Stimulated activated CD8-positive, alpha-beta memory T cell treated with anti-CD3 and anti-CD28 coated beads, Interleukin-12 subunit alpha, Interleukin-12 subunit beta, amount 100 ng/mL, for 1 hour (primary cell): ENCODE data around the gene TSPAN13.
"Not testable (repeated sequence)": the region's sequence is repeated elsewhere in the genome, so short reads cannot be mapped to it uniquely, and the experiment has no call there.

Experiments used
- DNase-seq: peaks from one replicate; pipeline ENCODE4 v3.0.0-alpha.2; 2020; ENCODE audit warnings: low read depth

TSPAN13 gene

DNA sequence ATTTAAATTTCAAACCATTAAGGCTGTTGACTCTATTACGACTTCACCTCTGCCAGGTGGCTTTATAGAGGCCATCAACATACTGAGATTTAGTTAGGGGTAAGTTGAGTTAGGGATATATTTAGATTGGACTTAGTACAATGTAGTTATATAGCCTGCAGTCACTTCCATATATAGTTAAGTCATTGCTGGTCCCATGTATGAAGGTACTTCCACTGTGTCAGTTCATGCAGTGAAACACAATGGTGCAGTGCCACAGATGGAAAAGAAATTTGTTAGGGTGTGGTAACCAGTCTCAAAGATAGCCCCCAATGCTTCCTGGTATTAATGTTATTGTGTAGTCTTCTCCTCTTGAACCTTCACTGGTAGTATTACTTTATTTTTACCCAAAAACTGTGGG, 12.6 kb upstream of the TSPAN13 start:
- no peak for DNase-seq

DNA sequence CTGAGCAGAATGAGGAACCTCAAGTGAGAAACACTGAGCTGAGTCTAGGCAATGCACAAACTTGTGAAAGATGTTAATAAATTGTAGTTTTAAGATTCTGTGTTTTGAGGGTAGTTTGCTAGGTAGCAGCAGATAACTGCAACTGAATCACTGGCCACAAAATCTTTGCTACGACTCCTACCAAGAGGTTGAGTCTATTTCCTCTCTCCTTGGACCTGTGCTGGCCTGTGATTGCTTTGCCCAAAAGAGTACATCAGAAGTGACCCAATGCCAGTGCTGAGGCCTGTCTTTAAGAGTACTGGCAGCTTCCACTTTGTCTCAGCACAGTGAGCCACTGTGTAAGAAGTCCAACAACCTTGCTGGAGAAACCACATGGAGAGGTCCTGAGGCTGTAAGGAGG, 11.9 kb upstream of the TSPAN13 start:
- DNase-seq = no peak

GRCh38 chr7:16742547-16742946, 11.0 kb upstream of the TSPAN13 start:
- no peak for DNase-seq

- no peak for DNase-seq
Measured at GRCh38 chr7:16743236-16743635, 10.3 kb upstream of the TSPAN13 start.

DNA sequence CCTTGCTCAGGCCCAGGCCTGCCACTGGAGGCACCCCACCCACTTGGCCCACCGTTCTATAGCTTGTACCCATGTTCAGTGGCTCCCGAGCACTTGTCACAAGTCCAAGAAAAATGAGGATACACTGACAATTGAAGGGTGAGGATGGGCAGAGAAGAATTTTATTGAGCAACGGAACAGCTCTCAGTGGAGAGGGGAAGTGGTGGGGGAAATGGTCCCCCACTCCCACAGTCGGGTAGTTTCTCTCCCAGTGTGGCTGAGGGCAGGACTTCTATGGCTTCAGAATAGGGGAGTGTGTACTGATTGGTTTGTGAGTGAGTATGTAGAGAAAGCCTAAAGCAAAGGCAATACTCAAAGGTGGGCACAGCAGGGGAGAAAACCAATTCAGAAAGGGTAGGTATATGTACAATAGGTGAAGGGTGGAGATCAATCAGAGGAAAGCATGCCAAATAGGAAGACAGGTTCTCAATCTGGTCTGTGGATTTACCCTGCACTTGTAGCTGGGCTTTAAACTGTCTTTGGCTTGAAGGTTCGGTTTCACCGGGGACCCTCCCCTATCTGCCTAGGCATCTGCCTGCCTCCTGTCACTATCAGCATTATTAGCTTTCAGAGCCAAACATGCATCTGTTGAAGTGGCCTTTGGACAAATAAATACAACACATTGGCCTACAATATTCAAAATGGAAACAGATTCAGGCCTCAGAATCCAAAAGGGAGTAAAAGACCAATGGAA, 8.9 kb upstream of the TSPAN13 start:
- DNase-seq = no peak

DNA sequence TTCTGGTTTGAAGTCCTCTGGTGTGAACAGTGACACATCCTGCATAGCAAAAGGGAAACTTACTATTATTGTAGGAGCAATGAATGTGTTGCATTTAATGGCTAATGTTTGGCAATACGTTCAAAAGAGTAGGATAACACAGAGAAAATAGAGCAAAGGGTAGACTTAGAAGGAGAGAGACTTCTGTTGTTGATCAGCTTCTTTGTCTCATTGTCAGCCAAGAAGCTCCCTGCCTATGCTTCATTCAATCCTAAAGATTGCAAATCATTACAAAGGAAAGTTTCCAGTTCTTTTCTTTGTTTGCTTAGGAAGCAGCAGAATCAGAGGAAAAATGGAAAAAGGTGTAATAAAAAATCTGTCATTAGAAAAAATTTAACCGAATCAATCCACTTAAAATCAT, 7.9 kb upstream of the TSPAN13 start:
- DNase-seq = no peak

DNA sequence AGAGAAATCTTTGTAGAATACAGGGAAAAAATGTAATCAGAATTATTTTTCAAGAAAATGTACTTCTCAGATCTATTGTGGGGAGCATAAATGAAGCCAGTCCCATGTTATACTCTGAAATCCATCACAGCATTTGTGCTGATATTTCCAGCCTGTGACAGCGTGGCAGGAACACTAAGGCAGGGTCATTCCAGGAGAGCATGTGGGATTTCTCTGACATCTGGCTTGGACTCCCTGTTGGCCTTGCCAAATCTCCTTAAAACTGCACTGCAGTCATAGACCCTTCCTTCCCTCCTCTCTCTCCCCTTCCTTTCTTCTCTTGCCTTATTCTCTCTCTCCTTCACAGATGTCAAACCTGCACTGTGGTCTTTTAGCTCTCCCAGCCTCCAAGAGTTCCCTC, 6.5 kb upstream of the TSPAN13 start:
- no peak for DNase-seq

GRCh38 chr7:16753932-16754855, 639 bp downstream of the TSPAN13 start:
- no peak for DNase-seq

DNA sequence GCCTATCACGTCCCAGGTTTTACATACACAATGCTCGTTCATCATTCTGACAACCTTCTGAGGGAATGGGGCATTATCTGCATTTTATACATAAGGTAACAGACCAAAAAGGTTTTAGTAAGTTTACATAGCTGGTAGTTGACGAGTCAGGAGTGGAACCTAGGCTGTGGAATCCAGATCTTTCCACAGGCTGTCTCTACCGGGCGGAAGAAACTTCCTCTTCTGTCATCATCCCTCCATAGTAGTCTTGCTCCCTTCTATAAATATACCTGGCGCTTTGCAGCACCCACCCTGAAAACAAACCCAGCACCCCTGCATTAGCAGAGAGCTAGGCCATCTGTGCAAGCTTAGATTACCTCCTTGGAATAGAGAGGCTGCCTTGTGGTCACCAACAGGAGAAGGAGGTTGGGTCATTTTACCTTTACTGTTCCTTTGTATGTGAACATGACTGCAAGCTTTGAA, 1.3 kb downstream of the TSPAN13 start:
- DNase-seq = no peak

DNA sequence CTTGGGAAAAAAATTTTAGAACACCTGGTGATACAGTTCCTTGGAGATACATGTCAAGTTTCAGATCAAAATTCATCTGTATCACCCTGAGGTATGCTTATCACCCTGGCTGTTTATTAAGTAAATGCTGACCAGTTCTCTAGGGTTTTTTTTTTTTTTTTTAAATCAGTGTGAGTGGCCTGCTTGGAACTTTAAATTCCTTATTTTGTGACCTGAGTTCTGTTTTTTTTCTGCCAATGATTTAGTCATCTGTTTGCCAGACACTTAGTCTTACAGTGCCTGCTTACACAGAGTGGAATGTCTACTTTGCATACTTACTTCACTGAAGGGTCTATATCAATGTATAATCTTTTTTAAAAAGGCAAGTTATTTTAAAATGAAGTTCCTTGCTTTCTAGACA, 1.8 kb downstream of the TSPAN13 start:
- no peak for DNase-seq

GRCh38 chr7:16758036-16758435, 4.5 kb downstream of the TSPAN13 start:
- DNase-seq = no peak

- no peak for DNase-seq
Measured at GRCh38 chr7:16758631-16759611, 5.4 kb downstream of the TSPAN13 start.

DNA sequence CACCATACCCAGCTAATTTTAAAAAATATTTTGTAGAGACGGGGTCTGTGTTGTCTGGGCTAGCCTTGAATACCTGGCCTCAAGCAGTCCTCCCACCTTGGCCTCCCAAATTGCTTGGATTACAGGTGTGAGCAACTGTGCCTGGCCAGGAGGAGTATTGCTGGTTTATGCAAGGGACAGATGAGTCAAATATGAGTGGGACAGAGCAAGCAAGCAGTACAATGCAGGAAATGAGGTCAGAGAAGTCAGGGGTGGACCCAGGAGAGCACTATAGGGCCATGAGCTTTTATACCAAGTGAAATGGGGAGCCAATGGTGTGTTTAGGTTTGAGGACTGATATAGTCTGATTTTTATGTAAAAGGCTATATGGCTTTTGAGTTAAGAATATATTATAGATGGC, 6.3 kb downstream of the TSPAN13 start:
- no peak for DNase-seq

DNA sequence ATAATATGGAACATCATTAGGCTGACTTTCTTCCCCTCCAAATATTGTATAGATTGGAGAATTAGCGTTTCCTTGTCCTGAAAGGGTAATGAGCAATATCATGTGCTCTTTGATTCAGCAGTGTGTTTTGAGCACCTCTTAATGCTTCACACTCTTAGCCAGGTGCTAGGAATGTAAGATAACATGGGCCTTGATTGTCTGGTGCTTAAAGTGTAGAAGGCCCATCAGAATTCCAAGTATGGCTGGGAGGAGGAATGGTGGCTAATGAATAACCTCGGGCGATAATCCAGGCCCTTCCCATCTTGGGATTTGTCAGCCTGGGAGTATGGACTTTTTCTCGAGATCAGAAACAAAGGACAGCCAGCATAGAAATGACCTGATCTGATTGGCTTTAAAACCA, 8.6 kb downstream of the TSPAN13 start:
- DNase-seq = no peak

DNA sequence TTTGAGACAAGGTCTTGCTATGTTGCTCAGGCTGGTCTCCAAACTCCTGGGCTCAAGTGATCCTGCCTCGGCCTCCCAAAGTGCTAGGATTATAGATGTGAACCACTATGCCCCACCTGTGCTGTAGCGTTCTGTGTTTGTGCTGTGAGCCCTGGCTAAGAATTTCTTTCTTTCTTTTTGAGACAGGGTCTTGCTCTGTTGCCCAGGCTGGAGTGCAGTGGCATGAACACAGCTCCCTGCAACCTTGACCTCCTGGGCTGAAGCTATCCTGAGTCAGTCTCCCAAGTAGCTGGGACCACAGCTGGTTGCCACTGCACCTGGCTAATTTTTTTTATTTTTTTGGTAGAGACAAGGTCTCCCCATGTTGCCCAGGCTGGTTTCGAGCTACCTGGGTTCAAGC, 11.4 kb downstream of the TSPAN13 start:
- DNase-seq = no peak

DNA sequence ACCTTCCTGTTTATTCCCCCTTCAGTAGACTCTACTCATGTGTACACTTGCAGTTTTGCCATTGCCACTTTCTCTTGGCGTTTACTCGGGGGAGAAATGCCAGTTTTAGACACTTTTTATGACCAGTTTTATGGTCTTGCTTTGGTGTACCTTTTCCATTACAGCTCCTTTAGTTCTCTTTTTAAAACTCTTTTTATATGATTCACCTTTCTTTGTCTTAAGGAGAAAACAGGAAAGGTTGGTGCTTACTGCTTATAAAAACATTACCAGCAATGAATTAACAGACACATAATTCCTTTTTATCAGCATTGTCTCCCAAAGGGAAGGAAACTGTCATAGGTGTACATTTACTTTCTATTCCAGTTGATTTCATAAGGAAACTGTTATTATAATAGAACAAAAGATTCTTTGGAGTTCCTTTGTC, 11.9 kb downstream of the TSPAN13 start:
- no peak for DNase-seq

- DNase-seq = not testable (repeated sequence)
Measured at GRCh38 chr7:16769994-16770393, 16.4 kb downstream of the TSPAN13 start.

DNA sequence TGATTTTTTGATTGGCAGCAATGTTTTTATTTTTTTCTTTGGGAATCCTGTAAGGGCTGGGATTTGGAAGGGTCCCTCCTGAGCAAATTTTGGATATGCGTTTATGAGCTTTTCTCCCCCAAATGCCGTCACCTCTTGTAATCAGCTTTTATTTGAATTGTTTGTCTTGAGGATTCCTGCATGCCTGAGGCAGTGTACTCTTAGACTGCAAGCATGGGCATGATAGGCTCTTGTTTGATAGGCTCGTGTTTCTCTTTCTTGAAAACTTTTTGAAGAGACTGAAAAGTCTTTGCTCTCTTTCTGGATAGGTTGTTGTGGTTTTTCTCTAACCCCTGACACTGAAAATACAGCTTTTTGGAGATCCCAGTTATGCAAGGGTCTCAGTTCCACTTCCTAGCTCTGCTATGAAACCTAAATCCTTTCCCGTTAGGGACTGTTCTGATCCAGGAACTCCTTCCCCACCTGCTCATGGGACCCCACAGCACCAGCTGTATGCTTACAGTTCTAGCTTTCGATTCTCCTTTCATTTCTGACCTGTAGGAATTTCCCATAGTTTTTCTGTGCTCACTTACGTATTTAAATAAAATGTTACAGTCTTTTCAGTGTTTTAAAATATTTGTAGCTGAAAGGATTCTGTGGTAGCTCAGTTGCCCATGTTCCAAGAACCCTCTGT, 17.2 kb downstream of the TSPAN13 start:
- DNase-seq = no peak

GRCh38 chr7:16773326-16773725, 19.8 kb downstream of the TSPAN13 start:
- no peak for DNase-seq

DNA sequence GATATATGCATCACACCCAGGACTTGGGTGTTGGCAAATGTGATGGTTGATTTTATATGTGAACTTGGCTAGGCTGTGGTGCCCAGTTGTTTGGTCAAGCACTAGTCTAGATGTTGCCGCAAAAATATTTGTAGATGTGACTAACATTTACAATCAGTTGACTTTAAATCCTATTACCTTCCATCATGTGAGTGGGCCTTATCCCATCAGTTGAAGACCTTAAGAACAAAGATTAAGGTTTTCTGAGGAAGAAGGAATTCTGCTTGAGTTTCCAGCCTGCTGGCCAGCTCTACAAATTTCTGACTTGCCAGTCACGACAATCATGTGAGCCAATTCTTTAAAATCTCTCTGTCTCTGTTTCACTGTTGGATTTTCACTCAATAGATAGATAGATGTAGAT, 20.3 kb downstream of the TSPAN13 start:
- DNase-seq = no peak

DNA sequence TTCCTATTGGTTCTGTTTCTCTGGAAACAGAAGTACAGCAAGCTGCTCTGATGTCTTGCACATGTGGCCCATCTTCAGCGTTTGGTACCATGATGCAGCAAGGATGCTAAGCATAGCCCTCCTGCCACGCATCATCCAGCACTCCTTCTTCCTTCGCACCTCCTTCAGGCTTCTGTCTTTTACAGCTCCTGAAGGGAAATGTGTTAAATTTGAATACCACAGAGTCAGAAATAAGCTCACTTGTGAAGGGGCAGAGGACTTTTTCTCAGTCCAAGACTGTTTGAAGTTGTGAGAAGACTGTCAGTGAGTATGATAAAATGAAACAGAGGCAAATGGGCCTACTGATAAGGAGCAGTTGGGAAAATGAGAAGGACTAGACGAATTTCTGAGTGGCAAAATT, 20.7 kb downstream of the TSPAN13 start:
- no peak for DNase-seq
